Erythroblast (primary cell): ENCODE results near the gene CNGB1.

Source experiments
- GATA1 ChIP-seq: IDR thresholded peaks from 2 replicates; pipeline ENCODE4 v1.6.1; 2011; ENCODE audit warnings: low read depth, mild to moderate bottlenecking, control low read depth, low read length, moderate library complexity
- POLR2A ChIP-seq: IDR thresholded peaks from 2 replicates; pipeline ENCODE4 v1.6.1; 2011; ENCODE audit warnings: mild to moderate bottlenecking, low read length

GRCh38 chr16:57948027-57948426 is 22.9 kb downstream of the CNGB1 start:
- TF ChIP-seq POLR2A (no peak), GATA1 (no peak)
